CD8-positive, alpha-beta memory T cell (primary cell): ENCODE results near the gene OR8B3. TPM values are rescaled to one million over a fixed set of nuclear protein-coding genes. Genes with fewer than 3 reads are reported as not detected.
A peak's percentile ranks its signal among the peaks of the same experiment; 100 is the strongest.
"Not testable (repeated sequence)": the region's sequence is repeated elsewhere in the genome, so short reads cannot be mapped to it uniquely, and the experiment has no call there.

ENCODE experiments used
- CTCF ChIA-PET: fragments of 350-600 bp; sonication (Branson Sonifier 250); formaldehyde crosslinking; loops from one replicate; lab custom pipeline; 2021; ENCODE audit warnings: antibody characterized with exemption; lab: Charles Lee
- POLR2A ChIA-PET: fragments of 350-600 bp; sonication (Branson Sonifier 250); formaldehyde crosslinking; loops from one replicate; lab custom pipeline; 2021; ENCODE audit warnings: antibody characterized with exemption; lab: Charles Lee
- DNase-seq, 5 donors: peaks; one replicate each; pipeline versions ENCODE4 v3.0.0 to v3.0.0-alpha.2; 2020 to 2022; ENCODE audit warnings: mixed read lengths in 1 of 5
- H3K27ac ChIP-seq: one replicate; pipeline ENCODE4 v1.7.0; 2013; ENCODE audit warnings: low read depth, mild to moderate bottlenecking, low read length, moderate library complexity
- H3K27me3 ChIP-seq: 2 replicates; pipeline ENCODE4 v1.7.0; 2013; ENCODE audit warnings: low read length, mild to moderate bottlenecking; ENCODE audit not compliant: insufficient read depth, poor library complexity, severe bottlenecking
- H3K36me3 ChIP-seq: 2 replicates; pipeline ENCODE4 v1.7.0; 2013; ENCODE audit warnings: mild to moderate bottlenecking, low read length, moderate library complexity; ENCODE audit not compliant: insufficient read depth
- H3K4me1 ChIP-seq: 2 replicates; pipeline ENCODE4 v1.7.0; 2013; ENCODE audit warnings: mild to moderate bottlenecking, low read length, moderate library complexity; ENCODE audit not compliant: insufficient read depth
- H3K4me3 ChIP-seq: 2 replicates; pipeline ENCODE4 v1.7.0; 2013; ENCODE audit warnings: mild to moderate bottlenecking, low read length
- H3K9me3 ChIP-seq: 2 replicates; pipeline ENCODE4 v1.7.0; 2013; ENCODE audit warnings: mild to moderate bottlenecking, low read length
- H3K27ac Mint-ChIP-seq, 8 donors: one replicate each; pipeline ENCODE4 v1.8.0; 2020 to 2021; ENCODE audit warnings: mixed read lengths in 8 of 8, mild to moderate bottlenecking in 6 of 8, inconsistent platforms in 3 of 8, moderate library complexity in 3 of 8
- H3K27me3 Mint-ChIP-seq, 2 donors: one replicate each; pipeline ENCODE4 v1.8.0; 2020 to 2021; ENCODE audit warnings: mixed read lengths in 2 of 2, mild to moderate bottlenecking in 1 of 2, moderate library complexity in 1 of 2
- H3K36me3 Mint-ChIP-seq, 3 donors: one replicate each; pipeline ENCODE4 v1.8.0; 2020 to 2021; ENCODE audit warnings: mixed read lengths in 3 of 3, inconsistent platforms in 1 of 3, mild to moderate bottlenecking in 1 of 3
- H3K4me1 Mint-ChIP-seq, 3 donors: one replicate each; pipeline ENCODE4 v1.8.0; 2020 to 2021; ENCODE audit warnings: mixed read lengths in 3 of 3, inconsistent platforms in 1 of 3, mild to moderate bottlenecking in 1 of 3
- H3K4me3 Mint-ChIP-seq, 7 donors: one replicate each; pipeline ENCODE4 v1.8.0; 2020 to 2021; ENCODE audit warnings: mixed read lengths in 7 of 7, mild to moderate bottlenecking in 6 of 7, moderate library complexity in 4 of 7, inconsistent platforms in 2 of 7
- H3K9me3 Mint-ChIP-seq, 5 donors: one replicate each; pipeline ENCODE4 v1.8.0; 2020 to 2022; ENCODE audit warnings: mixed read lengths in 5 of 5, mild to moderate bottlenecking in 3 of 5, moderate library complexity in 2 of 5, inconsistent platforms in 1 of 5
- polyA plus RNA-seq: library from polyadenylated mRNA; unstranded; fragments of 300-500 nt; fragmentation: Illumina TruSeq; gene quantifications from one replicate; pipeline ENCODE4 v1.2.3, GENCODE V29; 2021
- total RNA-seq, 2 experiments: library from RNA; stranded (reverse); gene quantifications; one replicate each; pipeline ENCODE4 v1.2.3, GENCODE V29; 2021

The OR8B3 gene
- total and polyA plus RNA-seq, 3 experiments from 2014 or later: not detected

- Mint-ChIP-seq H3K4me1 (peaks cover 0 to 3% (median 0%) of the 10 kb centered on the region in 3 donors), H3K9me3 (no peaks in the 10 kb centered on the region), H3K4me3 (no peak overlapping the region), H3K27ac (no peak overlapping the region), H3K36me3 (no peaks in the 10 kb centered on the region), H3K27me3 (peaks cover 0 to 2% of the 10 kb centered on the region in 2 donors)
- Histone ChIP-seq H3K4me1 (no peaks in the 10 kb centered on the region), H3K36me3 (no peaks in the 10 kb centered on the region), H3K9me3 (no peaks in the 10 kb centered on the region), H3K27me3 (no peaks in the 10 kb centered on the region), H3K4me3 (no peak overlapping the region), H3K27ac (no peak overlapping the region)
- peak in 3 of 5 donors; percentile 1 to 47 (median 12) for DNase-seq
- ChIA-PET CTCF (no interaction called here), POLR2A (no interaction called here)
These were observed 3.6 kb upstream of the OR8B3 start for GRCh38 chr11:124402326-124402922.

- H3K27me3 ChIP-seq, CTCF ChIA-PET, H3K4me3 Mint-ChIP-seq, H3K4me1 Mint-ChIP-seq, H3K36me3 ChIP-seq, H3K9me3 ChIP-seq, H3K27ac Mint-ChIP-seq, H3K9me3 Mint-ChIP-seq, H3K27me3 Mint-ChIP-seq, H3K4me3 ChIP-seq, H3K36me3 Mint-ChIP-seq, H3K27ac ChIP-seq, H3K4me1 ChIP-seq, DNase-seq, POLR2A ChIA-PET: not testable (repeated sequence)
These were observed 2.0 kb downstream of the OR8B3 start for GRCh38 chr11:124396847-124397246.

- H3K27ac Mint-ChIP-seq: no peak overlapping the region
- H3K27me3 Mint-ChIP-seq: peaks cover 0 to 2% of the 10 kb centered on the region in 2 donors
- Histone ChIP-seq H3K4me3 (no peak overlapping the region), H3K4me1 (no peaks in the 10 kb centered on the region), H3K9me3 (no peaks in the 10 kb centered on the region), H3K27me3 (no peaks in the 10 kb centered on the region), H3K27ac (no peak overlapping the region), H3K36me3 (no peaks in the 10 kb centered on the region)
- peaks cover 0 to 4% (median 0%) of the 10 kb centered on the region in 5 donors for H3K9me3 Mint-ChIP-seq
- ChIA-PET POLR2A (no interaction called here), CTCF (no interaction called here)
- no peaks in the 10 kb centered on the region for H3K4me1 Mint-ChIP-seq
- H3K36me3 Mint-ChIP-seq: no peaks in the 10 kb centered on the region
- H3K4me3 Mint-ChIP-seq: no peak overlapping the region
- no peak for DNase-seq
These were observed 4.4 kb downstream of the OR8B3 start for GRCh38 chr11:124394408-124394807.

GRCh38 chr11:124384399-124384798 lies 14.4 kb downstream of the OR8B3 start, which contains the start of gene OR8B2:
TSS of gene OR8B2 (minus strand) at chr11:124384499. CDS start at chr11:124383343, 1,156 bp downstream.
- no peaks in the 10 kb centered on the region for H3K36me3 ChIP-seq
- H3K36me3 Mint-ChIP-seq: no peaks in the 10 kb centered on the region
- H3K4me1 Mint-ChIP-seq: no peaks in the 10 kb centered on the region
- peaks cover 0 to 4% (median 2%) of the 10 kb centered on the region in 5 donors for H3K9me3 Mint-ChIP-seq
- no peak for DNase-seq
- no peak within 1 kb of the TSS for H3K4me3 ChIP-seq
- ChIA-PET POLR2A (no interaction called here), CTCF (no interaction called here)
- no peaks in the 10 kb centered on the region for H3K4me1 ChIP-seq
- no peak within 1 kb of the TSS for H3K27ac Mint-ChIP-seq
- H3K4me3 Mint-ChIP-seq: no peak within 1 kb of the TSS
- no peaks in the 10 kb centered on the region for H3K9me3 ChIP-seq
- H3K27me3 ChIP-seq: no peaks in the 10 kb centered on the region
- H3K27ac ChIP-seq: no peak within 1 kb of the TSS
- H3K27me3 Mint-ChIP-seq: peaks cover 0 to 3% of the 10 kb centered on the region in 2 donors

- H3K27me3 Mint-ChIP-seq, CTCF ChIA-PET: not testable (repeated sequence)
These were observed 16.0 kb downstream of the OR8B3 start for GRCh38 chr11:124382857-124383256.

GRCh38 chr11:124380585-124380984 lies 18.2 kb downstream of the OR8B3 start:
- Mint-ChIP-seq H3K36me3 (no peaks in the 10 kb centered on the region), H3K9me3 (peaks cover 0 to under 1% (median 0%) of the 10 kb centered on the region in 5 donors), H3K4me3 (no peak overlapping the region), H3K4me1 (no peaks in the 10 kb centered on the region), H3K27me3 (no peaks in the 10 kb centered on the region), H3K27ac (no peak overlapping the region)
- POLR2A ChIA-PET: no interaction called here
- Histone ChIP-seq H3K4me3 (no peak overlapping the region), H3K27ac (no peak overlapping the region), H3K9me3 (no peaks in the 10 kb centered on the region), H3K27me3 (no peaks in the 10 kb centered on the region), H3K4me1 (no peaks in the 10 kb centered on the region), H3K36me3 (no peaks in the 10 kb centered on the region)
- DNase-seq: no peak
- CTCF ChIA-PET: no interaction called here

More at GRCh38 chr11:124382857-124383256, 16.0 kb downstream of the OR8B3 start:
- H3K4me1 ChIP-seq, H3K4me3 ChIP-seq, H3K27me3 ChIP-seq, H3K4me3 Mint-ChIP-seq, H3K9me3 ChIP-seq, H3K27ac ChIP-seq, POLR2A ChIA-PET, H3K27ac Mint-ChIP-seq, H3K9me3 Mint-ChIP-seq, H3K36me3 ChIP-seq, H3K36me3 Mint-ChIP-seq, DNase-seq, H3K4me1 Mint-ChIP-seq: not testable (repeated sequence)

GRCh38 chr11:124376280-124376679 lies 22.5 kb downstream of the OR8B3 start:
- Histone ChIP-seq H3K36me3 (no peaks in the 10 kb centered on the region), H3K27ac (no peak overlapping the region), H3K4me1 (no peaks in the 10 kb centered on the region), H3K27me3 (no peaks in the 10 kb centered on the region), H3K4me3 (no peak overlapping the region), H3K9me3 (no peaks in the 10 kb centered on the region)
- Mint-ChIP-seq H3K4me3 (no peak overlapping the region), H3K4me1 (no peaks in the 10 kb centered on the region), H3K9me3 (no peaks in the 10 kb centered on the region), H3K27ac (no peak overlapping the region), H3K36me3 (no peaks in the 10 kb centered on the region), H3K27me3 (peaks cover 0 to 1% of the 10 kb centered on the region in 2 donors)
- no peak for DNase-seq
- CTCF ChIA-PET: no interaction called here
- POLR2A ChIA-PET: no interaction called here

- Mint-ChIP-seq H3K4me3 (no peak overlapping the region), H3K4me1 (no peaks in the 10 kb centered on the region), H3K27me3 (no peaks in the 10 kb centered on the region), H3K36me3 (no peaks in the 10 kb centered on the region), H3K9me3 (peaks cover 0 to 4% (median 2%) of the 10 kb centered on the region in 5 donors), H3K27ac (no peak overlapping the region)
- ChIA-PET POLR2A (no interaction called here), CTCF (no interaction called here)
- no peak for DNase-seq
- Histone ChIP-seq H3K36me3 (no peaks in the 10 kb centered on the region), H3K27ac (no peak overlapping the region), H3K4me3 (no peak overlapping the region), H3K9me3 (no peaks in the 10 kb centered on the region), H3K27me3 (no peaks in the 10 kb centered on the region), H3K4me1 (no peaks in the 10 kb centered on the region)
These were observed 39.3 kb downstream of the OR8B3 start for GRCh38 chr11:124359566-124359965.
